K562 (cell line): Measurements from ENCODE around the gene ENTREP3. TPM values are rescaled to one million over a fixed set of nuclear protein-coding genes. Genes with fewer than 3 reads are reported as not detected.

Experiments
- ELK3 ChIP-seq: fragments of 450-650 bp; formaldehyde crosslinking; IDR thresholded peaks from 2 replicates; pipeline ENCODE4 v1.4.0; 2020; ENCODE audit warnings: mild to moderate bottlenecking
- HBP1 ChIP-seq: fragments of 450-650 bp; formaldehyde crosslinking; IDR thresholded peaks from 2 replicates; pipeline ENCODE4 v1.4.0; 2022; ENCODE audit warnings: missing genetic modification characterization
- LARP7 ChIP-seq: fragments of 450-650 bp; IDR thresholded peaks from 2 replicates; pipeline ENCODE4 v1.6.1; 2016
- MCM2 ChIP-seq: fragments of 450-650 bp; IDR thresholded peaks from 2 replicates; pipeline ENCODE4 v1.6.1; 2017; ENCODE audit warnings: low read depth, mild to moderate bottlenecking
- NFYB ChIP-seq: IDR thresholded peaks from 2 replicates; pipeline ENCODE4 v1.6.1; 2011; ENCODE audit warnings: mild to moderate bottlenecking, moderate library complexity; ENCODE audit not compliant: insufficient read length; ENCODE audit errors: extremely low read depth
- PHF8 ChIP-seq: fragments of 200-600 bp; sonication (generic); IDR thresholded peaks from 2 replicates; pipeline ENCODE4 v1.6.1; 2012; ENCODE audit warnings: mixed run types, mild to moderate bottlenecking, inconsistent platforms, low read length, moderate library complexity, borderline replicate concordance
- TAL1 ChIP-seq: fragments of 450-650 bp; IDR thresholded peaks from 2 replicates; pipeline ENCODE4 v1.6.1; 2016; ENCODE audit warnings: mild to moderate bottlenecking
- TGIF2 ChIP-seq: sonication (generic); formaldehyde crosslinking; IDR thresholded peaks from 2 replicates; pipeline ENCODE4 v1.8.1; 2022; ENCODE audit warnings: mild to moderate bottlenecking, missing genetic modification reagents, moderate library complexity
- YBX1 ChIP-seq: fragments of 450-650 bp; IDR thresholded peaks from 2 replicates; pipeline ENCODE4 v1.7.1; 2016; ENCODE audit warnings: mild to moderate bottlenecking
- ZBTB33 ChIP-seq: sonication (generic); formaldehyde crosslinking; IDR thresholded peaks from 2 replicates; pipeline ENCODE4 v1.8.1; 2023; ENCODE audit warnings: mild to moderate bottlenecking, missing genetic modification reagents
- ZBTB40 ChIP-seq, 2 experiments: fragments of 450-650 bp in 1 of 2; sonication (generic) in 1 of 2; formaldehyde crosslinking in 1 of 2; IDR thresholded peaks; 2 replicates each; pipeline versions ENCODE4 v1.7.1 to v1.9.0; 2016 to 2022; ENCODE audit warnings: inconsistent platforms in 1 of 2, mild to moderate bottlenecking in 1 of 2, missing genetic modification reagents in 1 of 2
- ZKSCAN3 ChIP-seq: fragments of 250-450 bp; sonication (Bioruptor Pico); IDR thresholded peaks from 2 replicates; pipeline ENCODE4 v1.4.0; 2020
- ZNF696 ChIP-seq: fragments of 250-450 bp; sonication (Bioruptor Pico); conservative IDR thresholded peaks from 2 replicates; pipeline ENCODE4 v1.4.0; 2020; ENCODE audit warnings: mild to moderate bottlenecking, moderate library complexity
- polyA plus RNA-seq, 8 experiments: library from polyadenylated mRNA; depleted of rRNA in 4 of 8; stranded (reverse) in 5 of 8; unstranded in 3 of 8; fragments of >200 nt; fragmentation: Nextera tagmentation in 2 of 8; fragmentation: Illumina TruSeq in 1 of 8; extraction: Ambion mirVana in 2 of 8; extraction: Trizol in 1 of 8; gene quantifications; 2 replicates each; pipeline versions ENCODE4 v1.2.1 to v1.2.3, GENCODE V29; 2011 to 2014; ENCODE audit warnings: inconsistent platforms in 1 of 8, missing spikeins in 1 of 8
- total RNA-seq, 7 experiments: library from RNA; depleted of rRNA in 6 of 7; stranded (reverse); fragments of >200 nt in 6 of 7; fragmentation: Illumina TruSeq in 2 of 7; extraction: Trizol in 2 of 7; gene quantifications; 2 replicates each; pipeline versions ENCODE4 v1.2.1 to v1.2.3, GENCODE V29; 2011 to 2021; ENCODE audit warnings: low replicate concordance in 1 of 7

The ENTREP3 gene
- total and polyA plus RNA-seq, 9 of the 15 experiments (the other 6 are each of a cell fraction or from before 2014, with no cell fraction given) = 1.9 to 41.8 (median 5.9) TPM

DNA sequence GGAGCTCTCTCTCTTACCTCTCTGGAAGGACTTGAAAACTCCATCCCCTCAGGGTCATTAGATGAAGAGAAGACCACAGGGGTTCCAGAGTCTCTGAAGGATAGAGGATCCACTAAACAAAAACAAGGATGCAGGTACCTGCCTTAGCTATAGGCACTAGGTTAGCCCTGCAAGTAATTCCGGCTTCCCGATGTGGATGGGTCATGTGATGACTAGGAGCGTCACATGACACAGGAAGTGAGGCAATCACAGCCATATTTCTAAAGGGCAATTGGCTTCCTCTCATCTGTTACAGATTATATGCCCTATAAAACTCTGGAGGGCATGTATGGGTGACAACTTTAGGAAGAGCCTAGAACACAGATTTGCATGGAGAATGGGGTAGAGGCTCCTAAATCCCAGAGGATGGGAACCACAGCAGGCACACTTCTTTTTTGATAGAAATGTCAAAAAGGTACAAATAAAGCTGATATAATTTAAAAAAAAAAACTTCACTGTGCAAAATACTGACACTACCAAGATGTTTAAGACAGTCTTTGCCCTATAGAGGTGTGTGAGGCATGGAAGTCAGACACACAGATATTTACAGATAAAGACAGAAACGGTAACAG, 14.1 kb downstream of the ENTREP3 start (continued):
- TF ChIP-seq TAL1 (no peak), MCM2 (no peak), ZNF696 (CRISPR knock-in tag) (no peak), TGIF2 (CRISPR knock-in tag) (no peak), YBX1 (no peak), PHF8 (no peak), ZBTB40 (IDR thresholded peaks at IDR 0.05) (peak; percentile 94), ZBTB40 (CRISPR knock-in tag; IDR thresholded peaks at IDR 0.05) (no peak), NFYB (no peak), HBP1 (CRISPR knock-in tag) (no peak), LARP7 (no peak), ZKSCAN3 (CRISPR knock-in tag) (peak; percentile 27; the same call in 1 of the 2 replicates), ZBTB33 (CRISPR knock-in tag) (no peak), ELK3 (CRISPR knock-in tag) (no peak)
